Measurements from ENCODE around the gene MAS1.
"Not testable (repeated sequence)": the region's sequence is repeated elsewhere in the genome, so short reads cannot be mapped to it uniquely, and the experiment has no call there.

Gene MAS1

GRCh38 chr6:159890792-159891191 lies at the start of gene MAS1:
TSS of gene MAS1 (plus strand) at chr6:159890988. CDS start at chr6:159906956, 15,968 bp downstream.
- DNase-seq (ENCODE audit: low read depth, low spot score): no peak

- no peak for DNase-seq (ENCODE audit: low read depth, low spot score)
Measured at GRCh38 chr6:159842035-159842434, 48.8 kb upstream of the MAS1 start.

GRCh38 chr6:159844737-159845645 lies 45.8 kb upstream of the MAS1 start:
- no peak for DNase-seq (ENCODE audit: low read depth, low spot score)

- not testable (repeated sequence) for DNase-seq (ENCODE audit: low read depth, low spot score)
Measured at GRCh38 chr6:159848552-159848951, 42.2 kb upstream of the MAS1 start.

- DNase-seq (ENCODE audit: low read depth, low spot score): not testable (repeated sequence)
Measured at GRCh38 chr6:159849851-159850250, 40.9 kb upstream of the MAS1 start.

- DNase-seq (ENCODE audit: low read depth, low spot score): no peak
Measured at GRCh38 chr6:159852877-159853276, 37.9 kb upstream of the MAS1 start.

- no peak for DNase-seq (ENCODE audit: low read depth, low spot score)
Measured at GRCh38 chr6:159853754-159854153, 37.0 kb upstream of the MAS1 start.

- DNase-seq (ENCODE audit: low read depth, low spot score): no peak
Measured at GRCh38 chr6:159854959-159855358, 35.8 kb upstream of the MAS1 start.

GRCh38 chr6:159858259-159858658 lies 32.5 kb upstream of the MAS1 start:
- no peak for DNase-seq (ENCODE audit: low read depth, low spot score)

- DNase-seq (ENCODE audit: low read depth, low spot score): no peak
Measured at GRCh38 chr6:159860482-159860881, 30.3 kb upstream of the MAS1 start.

- no peak for DNase-seq (ENCODE audit: low read depth, low spot score)
Measured at GRCh38 chr6:159862103-159862502, 28.7 kb upstream of the MAS1 start.

GRCh38 chr6:159863341-159863740 lies 27.4 kb upstream of the MAS1 start:
- not testable (repeated sequence) for DNase-seq (ENCODE audit: low read depth, low spot score)

- DNase-seq (ENCODE audit: low read depth, low spot score): no peak
Measured at GRCh38 chr6:159865226-159865920, 25.4 kb upstream of the MAS1 start.

GRCh38 chr6:159866286-159867247 lies 24.2 kb upstream of the MAS1 start:
- no peak for DNase-seq (ENCODE audit: low read depth, low spot score)

- DNase-seq (ENCODE audit: low read depth, low spot score): no peak
Measured at GRCh38 chr6:159871241-159871640, 19.5 kb upstream of the MAS1 start.

GRCh38 chr6:159871906-159872305 lies 18.9 kb upstream of the MAS1 start:
- no peak for DNase-seq (ENCODE audit: low read depth, low spot score)

GRCh38 chr6:159874435-159874834 lies 16.4 kb upstream of the MAS1 start:
- no peak for DNase-seq (ENCODE audit: low read depth, low spot score)

- DNase-seq (ENCODE audit: low read depth, low spot score): no peak
Measured at GRCh38 chr6:159875194-159875593, 15.6 kb upstream of the MAS1 start.

- no peak for DNase-seq (ENCODE audit: low read depth, low spot score)
Measured at GRCh38 chr6:159876242-159876641, 14.5 kb upstream of the MAS1 start.

GRCh38 chr6:159877256-159877808 lies 13.5 kb upstream of the MAS1 start:
- no peak for DNase-seq (ENCODE audit: low read depth, low spot score)

GRCh38 chr6:159878341-159878740 lies 12.4 kb upstream of the MAS1 start:
- no peak for DNase-seq (ENCODE audit: low read depth, low spot score)

Data from activated naive CD8-positive, alpha-beta T cell treated with anti-CD3 and anti-CD28 coated beads, Interleukin-2, amount 50 U/mL, for 16 hours (primary cell).